GM04503 (cell line): ENCODE data around the gene C6orf62.
A peak's percentile ranks its signal among the peaks of the same experiment; 100 is the strongest.
"Not testable (repeated sequence)": the region's sequence is repeated elsewhere in the genome, so short reads cannot be mapped to it uniquely, and the experiment has no call there.

ENCODE experiments used
- DNase-seq: peaks from one replicate; pipeline ENCODE4 v3.0.0-alpha.2; 2012; ENCODE audit warnings: low read depth

Gene C6orf62

DNA sequence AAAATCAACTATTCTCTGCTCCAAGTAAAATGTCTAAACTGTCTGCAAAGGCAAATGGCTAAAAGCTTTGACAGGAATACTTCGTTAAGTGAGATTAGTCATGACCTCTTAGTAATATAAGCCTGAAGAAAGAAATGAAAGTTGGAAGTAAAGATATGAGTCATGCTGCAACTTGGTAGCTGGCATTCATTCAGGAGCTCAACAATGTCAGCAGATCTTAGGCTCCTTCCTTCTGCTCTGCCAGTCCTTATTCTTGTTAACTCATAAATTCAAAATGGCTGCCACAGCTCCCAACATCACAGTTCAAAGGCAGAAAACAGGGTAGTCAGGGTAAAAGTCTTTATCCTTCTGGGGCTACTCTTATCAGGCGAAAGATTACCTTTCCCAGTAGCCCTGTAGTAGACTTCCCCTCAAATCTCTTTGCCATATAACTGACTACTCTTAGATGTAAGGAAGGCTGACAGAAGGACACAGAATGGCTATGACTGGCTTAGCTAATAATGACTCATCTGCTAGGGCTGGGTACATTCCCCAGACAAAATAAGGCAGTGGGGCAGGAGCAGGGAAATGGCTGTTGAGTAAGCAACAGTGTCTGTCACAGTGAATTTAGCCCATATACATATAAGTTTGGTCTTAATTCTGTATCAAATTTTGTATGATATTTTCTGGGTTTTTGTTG, 24.4 kb upstream of the C6orf62 start:
- DNase-seq = peak; percentile 90

DNA sequence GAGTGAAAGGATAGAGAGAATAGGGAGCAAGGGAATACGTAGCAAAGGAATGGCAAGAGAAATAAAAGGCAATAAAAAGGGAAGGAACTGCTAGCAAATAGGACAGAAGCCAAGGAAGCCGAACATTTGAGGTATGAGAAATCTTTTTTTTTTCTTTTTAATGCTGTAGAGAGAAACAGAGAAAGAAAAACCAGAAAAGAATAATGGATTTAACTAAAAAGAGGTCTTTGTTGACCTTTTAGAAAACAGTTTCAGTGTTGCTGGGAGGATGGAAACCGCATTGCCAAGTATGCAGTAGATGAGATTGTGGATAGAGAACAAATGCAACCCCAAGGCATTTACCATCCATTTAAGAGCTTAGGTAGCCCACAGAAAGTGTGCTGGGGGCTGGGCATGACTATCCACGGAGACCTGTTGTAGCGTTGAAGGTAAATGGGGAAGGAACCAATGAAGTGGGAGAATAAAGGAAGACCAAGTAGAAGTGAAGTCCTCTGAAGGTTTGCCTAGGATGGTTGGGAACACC, 23.3 kb upstream of the C6orf62 start:
- DNase-seq = no peak

DNA sequence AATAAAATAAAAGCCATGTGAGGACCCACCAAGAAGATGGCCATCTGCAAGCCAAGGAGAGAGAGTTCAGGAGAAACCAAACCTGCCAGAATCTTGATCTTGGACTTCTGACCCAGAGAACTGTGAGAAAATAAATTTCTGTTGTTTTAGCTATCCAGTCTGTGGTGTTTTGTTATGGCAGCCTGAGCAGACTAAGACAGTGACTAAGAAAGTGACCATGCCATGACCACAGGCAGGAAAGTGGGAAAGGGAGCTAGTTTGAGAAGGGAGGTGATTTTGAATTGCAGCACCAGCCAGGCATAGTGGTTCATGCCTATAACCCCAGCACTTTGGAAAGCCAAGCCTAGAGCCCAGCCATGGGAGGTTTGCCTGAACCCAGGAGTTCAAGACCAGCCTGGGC, 21.9 kb upstream of the C6orf62 start:
- no peak for DNase-seq

DNA sequence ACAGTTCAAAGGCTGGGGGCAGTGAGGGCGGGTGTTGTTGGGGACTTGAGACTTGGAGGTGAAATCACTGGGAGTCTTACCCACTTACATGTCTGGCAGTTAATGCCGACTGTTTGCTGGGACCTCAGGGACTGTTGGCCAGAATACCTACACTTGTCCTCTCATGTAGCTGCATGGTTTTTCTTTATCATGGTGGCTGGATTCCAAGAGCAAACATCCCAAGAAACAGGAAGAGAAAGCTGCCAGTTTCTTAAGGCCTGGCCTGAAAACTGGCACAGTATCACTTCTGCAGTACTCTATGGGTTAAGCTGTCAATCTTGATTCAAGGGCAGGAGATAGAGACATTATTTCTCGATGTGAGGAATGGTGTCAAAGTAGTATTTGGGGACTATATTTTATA, 19.8 kb upstream of the C6orf62 start:
- no peak for DNase-seq

DNA sequence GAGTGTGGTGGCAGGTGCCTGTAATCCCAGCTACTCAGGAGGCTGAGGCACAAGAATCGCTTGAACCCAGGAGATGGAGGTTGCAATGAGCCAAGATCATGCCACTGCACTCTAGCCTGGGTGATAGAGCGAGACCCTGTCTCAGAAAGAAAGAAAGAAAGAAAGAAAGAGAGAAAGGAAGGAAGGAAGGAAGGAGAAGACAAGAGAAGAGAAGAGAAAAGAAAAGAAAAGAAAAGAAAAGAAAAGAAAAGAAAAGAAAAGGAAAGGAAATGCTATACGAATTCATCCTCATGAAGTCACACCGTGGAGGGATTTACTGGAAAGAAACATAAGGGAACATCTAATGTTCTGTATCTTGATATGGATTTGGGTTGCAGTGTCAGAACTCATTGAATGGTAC, 15.8 kb upstream of the C6orf62 start:
- DNase-seq = not testable (repeated sequence)

DNA sequence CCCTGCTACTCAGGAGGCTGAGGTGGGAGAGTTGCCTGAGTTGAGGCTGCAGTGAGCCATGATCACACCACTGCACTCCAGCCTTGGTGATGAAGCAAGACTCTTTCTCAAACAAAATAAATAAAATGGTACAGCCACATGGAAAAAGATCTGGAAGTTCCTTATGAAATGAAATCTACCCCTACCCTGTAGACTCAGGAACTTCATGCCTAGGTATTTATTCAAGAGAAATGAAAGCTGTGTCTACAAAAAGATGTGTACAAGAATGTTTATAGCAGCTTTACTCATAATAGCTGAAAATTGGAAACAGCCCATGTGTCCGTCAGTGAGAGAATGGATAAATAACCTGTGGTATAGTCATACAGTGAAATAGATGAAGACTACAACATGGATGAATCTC, 15.2 kb upstream of the C6orf62 start:
- no peak for DNase-seq

DNA sequence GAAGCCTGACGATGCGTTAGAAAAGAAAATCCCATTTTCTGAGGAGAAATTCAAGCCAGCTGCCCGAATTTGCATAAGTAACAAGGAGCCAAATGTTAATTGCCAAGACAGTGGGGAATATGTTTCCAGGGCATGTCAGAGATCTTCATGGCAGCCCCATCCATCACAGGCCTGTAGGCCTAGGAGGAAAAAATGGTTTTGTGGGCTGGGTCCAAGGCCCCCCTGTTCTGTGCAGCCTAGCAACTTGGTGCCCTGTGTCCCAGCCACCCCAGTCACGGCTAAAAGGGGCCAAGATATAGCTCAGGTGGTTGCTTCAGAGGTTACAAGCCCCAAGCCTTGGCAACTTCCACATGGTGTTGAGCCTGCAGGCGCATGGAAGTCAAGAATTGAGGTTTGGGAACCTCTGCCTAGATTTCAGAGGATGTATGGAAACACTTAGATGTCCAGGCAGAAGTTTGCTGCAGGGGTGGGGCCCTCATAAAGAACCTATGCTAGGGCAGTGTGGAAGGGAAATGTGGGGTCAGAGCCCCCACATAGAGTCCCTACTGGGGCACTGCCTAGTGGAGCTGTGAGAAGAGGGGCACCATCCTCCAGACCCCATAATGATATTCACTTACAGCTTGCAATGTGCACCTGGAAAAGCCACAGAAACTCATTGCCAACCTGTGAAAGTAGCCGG, 12.6 kb upstream of the C6orf62 start:
- not testable (repeated sequence) for DNase-seq

DNA sequence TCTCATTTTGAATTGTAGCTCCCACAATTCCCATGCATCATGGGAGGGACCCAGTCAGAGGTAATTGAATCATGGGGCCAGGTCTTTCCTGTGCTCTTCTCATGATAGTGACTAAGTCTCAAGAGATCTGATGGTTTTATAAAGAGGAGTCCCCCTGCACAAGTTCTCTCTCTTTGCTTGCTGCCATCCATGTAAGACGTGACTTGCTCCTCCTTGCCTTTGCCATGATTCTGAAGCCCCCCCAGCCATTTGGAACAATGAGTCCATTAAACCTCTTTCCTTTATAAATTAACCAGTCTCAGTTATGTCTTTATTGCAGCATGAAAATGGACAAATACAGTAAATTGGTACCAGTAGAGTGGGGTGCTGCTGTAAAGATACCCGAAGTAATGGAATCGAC, 11.7 kb upstream of the C6orf62 start:
- not testable (repeated sequence) for DNase-seq

DNA sequence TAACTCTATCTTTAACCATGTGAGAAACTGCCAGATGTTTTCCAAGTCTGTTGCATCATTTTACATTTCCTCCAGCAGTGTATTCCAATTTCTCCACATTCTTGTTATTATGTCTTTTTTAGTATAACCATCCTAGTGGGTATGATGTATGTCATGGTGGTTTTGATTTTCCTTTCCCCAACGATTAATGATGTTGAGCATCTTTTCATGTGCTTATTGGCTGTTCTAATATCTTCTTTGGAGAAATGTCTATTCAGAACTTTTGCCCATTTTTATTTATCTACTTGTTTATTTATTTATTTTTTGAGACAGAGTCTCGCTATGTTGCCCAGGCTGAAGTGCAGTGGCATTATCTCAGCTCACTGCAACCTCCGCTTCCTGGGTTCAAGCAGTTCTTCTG, 4.3 kb upstream of the C6orf62 start:
- DNase-seq = no peak

DNA sequence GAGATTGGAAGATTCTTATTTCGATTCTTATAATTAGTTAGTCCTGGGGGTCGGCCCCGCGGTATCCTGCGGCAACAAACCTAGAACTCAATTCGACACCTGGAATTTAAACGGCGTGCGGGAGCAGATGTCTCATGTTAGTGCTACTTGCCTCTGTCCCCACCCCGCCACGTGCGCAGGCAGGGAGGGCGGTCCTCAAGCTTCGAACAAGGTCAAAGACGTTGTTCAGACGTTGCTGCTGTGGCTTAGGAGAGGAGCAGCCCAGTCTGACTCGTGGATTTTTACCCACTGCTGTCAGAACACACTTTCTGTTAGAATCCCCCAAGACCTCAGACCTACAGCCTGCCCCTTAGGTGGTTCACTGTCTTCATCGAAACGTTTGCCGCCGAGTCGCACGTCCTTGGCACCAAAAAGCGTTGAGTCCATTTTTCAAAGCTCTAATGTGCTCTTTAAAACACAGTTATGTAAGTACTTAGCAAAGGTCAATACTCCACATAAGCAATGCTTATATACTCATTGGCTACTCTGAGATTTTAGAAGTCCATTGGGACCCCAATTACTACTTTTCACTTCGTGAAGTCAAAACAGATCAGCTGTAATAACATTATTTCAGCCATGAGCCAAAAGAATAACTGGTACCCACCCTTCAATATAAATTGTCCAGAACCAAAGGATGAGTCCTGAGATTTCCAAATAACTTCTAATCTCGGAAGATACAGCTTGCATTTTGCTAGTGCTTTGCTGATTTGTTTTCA, 2.7 kb upstream of the C6orf62 start:
- no peak for DNase-seq

DNA sequence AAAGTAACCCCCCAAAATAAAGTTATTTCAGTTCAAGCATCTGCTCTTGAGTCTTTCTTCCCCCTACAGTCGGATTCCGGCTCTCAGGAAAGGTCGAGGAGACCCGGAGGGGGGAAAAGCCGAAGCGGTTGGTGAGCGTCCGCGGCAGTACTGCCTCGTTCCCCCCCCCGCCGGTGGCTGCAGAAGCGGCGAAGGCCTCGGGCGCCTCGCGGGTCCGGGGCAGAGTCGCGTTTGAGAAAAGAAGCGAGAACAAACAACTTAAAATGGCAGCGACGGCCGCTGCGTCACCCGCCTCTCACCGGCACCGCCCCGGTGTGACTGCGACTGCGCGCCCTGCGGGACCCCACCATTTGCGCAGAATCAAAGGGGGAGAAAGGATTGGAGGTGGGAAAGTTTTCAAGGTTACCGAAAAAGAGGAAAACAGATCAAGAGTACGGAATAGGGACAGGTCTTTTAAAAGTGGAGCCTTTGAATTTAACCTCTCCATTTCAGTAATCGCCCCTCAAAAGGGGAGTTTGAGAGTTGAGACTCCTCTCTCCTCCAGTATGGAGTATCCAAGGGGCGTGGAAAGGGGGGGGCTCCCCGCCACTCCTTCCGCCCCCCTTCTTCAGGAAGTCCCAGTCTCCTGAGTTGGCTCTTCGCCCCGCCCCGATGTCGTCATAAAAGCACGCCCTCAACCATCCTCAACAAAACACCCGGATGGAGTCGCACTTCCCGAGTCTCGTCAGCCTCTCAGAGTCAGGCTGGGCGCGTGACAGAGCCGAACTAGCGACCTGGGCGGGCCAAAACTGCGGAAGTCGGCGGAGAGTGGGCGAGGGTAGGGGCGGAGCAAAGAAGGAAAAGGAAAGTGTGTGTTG, 1.9 kb upstream of the C6orf62 start:
- DNase-seq = peak; percentile 96

DNA sequence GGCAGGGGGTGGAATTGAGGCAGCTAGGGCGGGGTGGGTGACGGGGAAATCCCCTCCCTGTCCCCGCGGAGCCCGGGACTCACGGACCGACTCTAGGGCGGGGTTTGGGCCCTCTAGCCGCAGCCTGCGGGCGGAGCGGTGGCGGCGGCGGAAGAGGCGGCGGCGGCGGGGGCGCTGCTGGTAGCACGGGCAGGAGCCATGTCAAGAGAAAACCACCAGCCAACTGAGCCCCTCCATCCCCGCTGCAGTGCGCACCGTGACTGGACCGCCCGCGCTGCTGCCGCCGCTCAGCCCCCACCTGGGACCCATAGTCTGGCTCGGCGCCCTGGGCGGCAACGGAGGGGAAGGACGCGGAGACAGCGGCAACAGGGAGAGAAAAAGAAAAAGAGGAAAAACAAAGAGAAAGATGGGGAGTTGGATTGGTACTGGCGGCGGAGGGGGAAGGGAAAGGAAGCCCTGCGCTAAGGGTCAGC, 1.2 kb upstream of the C6orf62 start:
- DNase-seq = no peak

DNA sequence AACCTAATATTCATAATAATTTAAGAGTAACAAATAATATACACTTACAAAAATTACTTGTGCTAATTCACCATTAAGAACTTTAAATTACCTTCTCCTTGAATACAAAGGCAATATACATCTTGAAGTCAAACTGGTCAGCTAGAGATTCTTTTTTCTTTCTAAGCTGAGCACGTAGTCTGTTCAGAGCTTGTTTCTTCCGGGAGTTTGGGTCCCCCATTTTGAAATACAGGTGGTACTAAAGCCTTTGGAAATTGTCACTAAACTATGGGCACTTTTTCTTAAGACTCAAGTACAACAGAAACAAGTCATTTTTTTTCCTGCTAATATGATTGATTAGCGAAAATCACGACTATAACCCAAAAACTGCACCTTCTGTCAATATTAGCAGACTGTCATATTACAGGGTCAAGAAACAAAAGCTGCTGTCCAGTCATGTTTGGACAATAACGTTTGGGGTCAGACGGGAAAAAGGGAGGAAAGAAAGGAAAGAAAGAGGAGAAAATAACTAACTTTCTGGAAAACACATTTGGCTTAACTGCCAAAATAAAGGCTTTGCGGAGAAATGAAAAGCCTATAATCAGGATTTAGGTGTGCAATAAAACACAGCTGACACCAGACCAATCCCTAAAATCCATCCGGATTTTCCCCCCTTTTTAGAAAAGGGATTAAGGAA, 367 bp downstream of the C6orf62 start:
- no peak for DNase-seq

DNA sequence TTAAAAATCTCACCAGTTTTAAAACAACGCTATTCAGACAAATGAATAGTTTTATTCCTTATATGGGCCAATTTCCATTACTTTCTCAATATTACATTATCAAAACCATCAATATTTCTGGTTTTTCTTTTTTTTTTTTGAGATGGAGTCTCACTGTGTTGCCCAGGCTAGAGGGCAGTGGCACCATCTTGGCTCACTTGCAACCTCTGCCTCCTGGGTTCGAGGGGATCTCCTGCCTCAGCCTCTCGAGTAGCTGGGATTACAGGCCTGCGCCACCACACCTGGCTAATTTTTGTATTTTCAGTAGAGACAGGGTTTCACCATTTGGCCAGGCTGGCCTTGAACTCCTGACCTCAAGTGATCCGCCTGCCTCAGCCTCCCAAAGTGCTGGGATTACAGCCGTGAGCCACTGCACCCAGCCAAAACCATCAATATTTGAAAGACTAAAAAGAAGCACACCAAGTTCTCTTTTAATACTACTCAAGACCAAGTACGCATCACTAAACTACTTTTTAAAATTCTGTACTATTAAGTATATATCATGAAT, 2.3 kb downstream of the C6orf62 start:
- not testable (repeated sequence) for DNase-seq

DNA sequence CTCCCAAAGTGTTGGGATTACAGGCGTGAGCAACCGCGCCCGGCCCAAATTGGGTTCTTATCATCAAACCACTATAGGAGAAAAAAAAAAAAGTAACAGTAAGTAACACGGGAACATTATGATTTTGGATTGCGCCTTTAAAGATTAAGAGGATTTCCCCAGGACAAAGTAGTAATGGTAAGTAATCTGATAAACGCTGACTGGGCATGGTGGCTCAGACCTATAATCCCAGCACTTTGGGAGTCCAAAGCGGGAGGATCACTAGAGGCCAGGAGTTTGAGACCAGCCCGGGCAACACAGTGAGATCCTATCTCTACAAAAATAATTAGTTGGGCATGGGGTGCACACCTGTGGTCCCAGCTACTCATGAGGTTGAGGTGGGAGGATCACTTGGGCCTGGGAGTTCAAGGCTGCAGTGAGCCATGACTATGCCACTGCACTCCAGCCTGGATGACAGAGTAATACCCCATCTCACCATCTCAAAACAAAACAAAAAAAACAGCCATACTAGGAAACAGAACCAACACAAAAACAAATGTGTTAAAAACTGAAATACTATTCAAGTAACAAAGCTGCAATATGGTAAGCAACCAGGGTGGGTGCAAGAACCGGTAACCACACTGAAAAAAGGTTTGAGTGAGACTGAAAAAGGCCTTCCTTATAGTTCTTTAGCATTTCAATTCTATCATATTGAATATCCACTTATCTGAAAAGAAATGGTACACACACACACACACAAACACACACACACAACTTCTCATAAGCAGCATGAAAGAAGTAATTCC, 8.2 kb downstream of the C6orf62 start:
- no peak for DNase-seq

DNA sequence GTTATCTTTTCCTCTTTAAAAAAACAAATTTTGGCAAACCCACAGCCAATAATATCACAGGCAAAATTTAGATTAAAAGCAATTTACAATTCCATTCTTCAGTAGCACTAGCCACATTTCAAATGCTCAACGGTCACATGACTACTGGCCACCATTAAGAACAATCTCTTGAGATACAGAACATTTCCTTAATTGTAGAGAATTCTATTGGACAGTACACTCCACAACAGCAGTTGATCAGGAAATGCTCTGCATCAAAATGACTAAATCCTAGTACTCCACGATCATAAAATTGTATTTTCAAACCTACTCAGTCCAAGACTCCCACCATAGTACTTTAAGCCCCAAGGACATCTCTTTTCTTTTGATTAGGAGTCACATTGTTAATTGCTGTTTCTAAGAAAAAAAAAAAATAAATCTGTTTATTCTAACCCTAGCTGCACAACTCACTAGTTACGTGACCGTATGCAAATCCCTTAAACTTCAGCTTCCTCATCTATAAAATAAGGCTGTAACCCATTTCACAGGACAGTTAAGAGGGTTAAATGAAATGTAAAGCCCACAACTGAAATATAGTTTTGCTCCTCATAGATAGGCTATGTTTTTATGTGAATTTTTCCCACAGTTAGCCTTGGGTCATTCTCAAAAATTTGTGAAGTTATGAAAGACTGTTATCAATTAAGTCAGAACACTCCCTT, 9.8 kb downstream of the C6orf62 start:
- DNase-seq = no peak

DNA sequence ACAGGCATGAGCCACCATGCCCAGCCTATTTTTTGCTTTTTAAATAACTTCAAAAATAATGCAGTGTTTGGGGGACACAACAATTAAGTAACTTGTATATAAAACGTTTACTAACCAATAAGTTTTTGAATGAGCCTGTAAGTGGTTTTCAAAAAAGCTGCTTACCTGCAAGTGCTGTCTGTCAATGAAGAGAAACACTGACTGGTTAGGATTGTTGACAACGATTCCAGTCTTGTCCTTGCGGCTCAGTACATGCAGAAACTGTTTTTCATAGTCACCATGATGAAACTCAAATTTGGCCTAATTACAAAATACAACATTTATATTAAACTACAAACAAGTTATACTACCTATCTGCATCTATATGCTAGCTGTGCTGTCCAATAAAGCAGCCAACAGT, 10.3 kb downstream of the C6orf62 start:
- no peak for DNase-seq

DNA sequence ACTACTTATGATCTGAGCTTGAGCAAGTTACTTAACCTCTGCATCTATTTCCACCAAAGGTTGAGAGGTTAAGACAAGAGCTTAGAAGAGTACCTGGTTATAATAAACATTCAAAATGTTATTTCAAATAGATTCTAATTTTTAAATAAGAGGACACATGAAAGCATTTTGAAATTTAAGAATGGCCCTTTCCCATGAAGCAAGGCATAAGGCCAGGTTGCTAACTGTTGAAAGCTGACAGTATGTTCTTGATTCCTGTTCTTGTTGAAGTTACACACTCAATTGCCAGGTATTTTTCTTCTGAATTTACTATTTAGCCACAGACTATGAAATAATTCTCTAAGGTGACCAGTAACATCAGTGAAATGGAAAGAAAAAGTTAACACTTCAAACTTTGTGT, 14.5 kb downstream of the C6orf62 start:
- DNase-seq = no peak

DNA sequence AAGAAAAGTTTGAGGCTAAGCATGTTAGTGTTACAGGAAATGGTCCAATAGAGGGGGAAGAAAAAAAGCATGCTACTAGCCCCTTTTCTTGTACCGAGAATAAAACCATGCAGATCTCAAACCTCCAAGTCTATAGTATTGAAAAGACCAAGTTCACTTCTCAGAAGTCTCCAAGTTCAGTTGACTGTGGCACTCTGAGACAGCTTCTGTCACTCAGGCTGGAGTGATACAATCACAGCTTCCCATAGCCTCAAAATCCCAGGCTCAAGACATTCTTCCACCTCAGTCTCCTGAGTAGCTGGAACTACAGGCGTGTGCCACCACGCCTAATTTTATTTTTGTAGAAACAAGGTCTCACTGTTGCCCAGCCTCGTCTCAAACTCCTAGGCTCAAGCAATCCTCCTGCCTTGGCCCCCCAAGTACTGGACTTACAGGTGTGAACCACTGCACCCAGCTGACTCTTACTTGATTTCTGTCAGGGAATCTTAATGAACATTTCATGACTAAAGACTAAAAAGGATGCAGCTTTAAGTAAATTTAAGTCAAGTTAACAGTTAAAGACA, 16.2 kb downstream of the C6orf62 start:
- DNase-seq = no peak
